ENCODE data around the gene CENPF. TPM values are rescaled to one million over a fixed set of nuclear protein-coding genes. Genes with fewer than 3 reads are reported as not detected.
A peak's percentile ranks its signal among the peaks of the same experiment; 100 is the strongest.

Gene CENPF
- total RNA-seq, 1 experiment from 2014 or later: 135 TPM

DNA sequence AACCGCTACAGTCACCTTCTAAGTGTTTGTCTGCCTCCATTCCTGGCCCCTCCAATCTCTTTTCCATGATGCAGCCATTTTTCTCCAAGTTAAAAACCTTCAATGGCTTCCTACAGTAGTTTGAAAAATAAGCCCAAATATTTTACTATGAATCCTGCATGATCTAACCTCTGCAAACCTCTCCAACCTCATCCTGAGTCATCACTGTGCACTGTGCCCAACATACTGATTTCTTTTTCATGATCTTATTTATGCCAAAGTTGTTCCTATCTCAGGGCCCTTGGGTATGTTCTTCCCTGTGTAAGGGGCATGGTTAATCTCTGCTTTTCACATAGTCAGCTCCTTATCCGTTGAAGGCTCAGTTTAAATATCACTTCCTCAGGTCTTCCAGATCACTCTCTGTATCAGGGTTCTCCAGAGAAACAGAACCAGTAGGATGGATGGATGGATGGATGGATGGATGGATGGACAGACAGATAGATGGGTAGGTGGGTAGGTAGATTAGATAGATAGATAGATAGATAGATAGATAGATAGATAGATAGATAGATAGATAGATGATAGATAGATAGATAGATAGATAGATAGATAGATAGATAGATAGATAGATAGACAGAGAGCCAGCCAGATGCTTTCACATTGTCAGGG is 33.5 kb upstream of the CENPF start:
- H3K4me1 Mint-ChIP-seq (ENCODE audit: insufficient read depth, unreplicated experiment): peaks cover 80% of the 10 kb centered on the region

DNA sequence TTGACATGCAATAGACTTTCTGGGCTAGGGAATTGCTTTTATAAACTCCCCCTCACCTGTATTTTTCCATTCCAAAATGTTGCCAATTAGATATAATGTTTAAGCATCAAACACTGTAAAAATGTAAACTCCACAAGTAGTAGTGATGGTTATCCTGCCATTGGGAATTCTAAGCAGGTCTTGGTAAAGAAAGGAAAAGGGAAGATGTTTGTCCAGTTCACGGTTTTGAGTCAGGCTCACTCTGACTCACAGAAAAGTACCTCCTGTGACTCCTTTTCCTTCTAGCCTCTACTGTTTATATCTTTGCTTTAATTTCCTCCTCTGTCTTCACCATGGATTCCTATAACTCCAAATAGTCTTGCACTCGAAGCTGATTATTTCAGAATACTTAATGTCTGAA is 32.6 kb upstream of the CENPF start:
- Mint-ChIP-seq H3K4me1 (ENCODE audit: insufficient read depth, unreplicated experiment) (peaks cover 80% of the 10 kb centered on the region), H3K27ac (ENCODE audit: low read depth, unreplicated experiment) (peak overlapping the region; percentile 36)
- TF ChIP-seq, protein P1, sequence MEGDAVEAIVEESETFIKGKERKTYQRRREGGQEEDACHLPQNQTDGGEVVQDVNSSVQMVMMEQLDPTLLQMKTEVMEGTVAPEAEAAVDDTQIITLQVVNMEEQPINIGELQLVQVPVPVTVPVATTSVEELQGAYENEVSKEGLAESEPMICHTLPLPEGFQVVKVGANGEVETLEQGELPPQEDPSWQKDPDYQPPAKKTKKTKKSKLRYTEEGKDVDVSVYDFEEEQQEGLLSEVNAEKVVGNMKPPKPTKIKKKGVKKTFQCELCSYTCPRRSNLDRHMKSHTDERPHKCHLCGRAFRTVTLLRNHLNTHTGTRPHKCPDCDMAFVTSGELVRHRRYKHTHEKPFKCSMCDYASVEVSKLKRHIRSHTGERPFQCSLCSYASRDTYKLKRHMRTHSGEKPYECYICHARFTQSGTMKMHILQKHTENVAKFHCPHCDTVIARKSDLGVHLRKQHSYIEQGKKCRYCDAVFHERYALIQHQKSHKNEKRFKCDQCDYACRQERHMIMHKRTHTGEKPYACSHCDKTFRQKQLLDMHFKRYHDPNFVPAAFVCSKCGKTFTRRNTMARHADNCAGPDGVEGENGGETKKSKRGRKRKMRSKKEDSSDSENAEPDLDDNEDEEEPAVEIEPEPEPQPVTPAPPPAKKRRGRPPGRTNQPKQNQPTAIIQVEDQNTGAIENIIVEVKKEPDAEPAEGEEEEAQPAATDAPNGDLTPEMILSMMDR (IDR thresholded peaks at IDR 0.05; ENCODE audit: unreplicated experiment): no peak

More for the DNA sequence above, 33.5 kb upstream of the CENPF start:
- Mint-ChIP-seq H3K36me3 (ENCODE audit: insufficient read depth, unreplicated experiment) (peaks cover 10% of the 10 kb centered on the region), H3K4me3 (ENCODE audit: unreplicated experiment) (peak overlapping the region; percentile 12), H3K27me3 (ENCODE audit: insufficient read depth, unreplicated experiment) (no peaks in the 10 kb centered on the region), H3K9me3 (ENCODE audit: unreplicated experiment) (no peaks in the 10 kb centered on the region), H3K27ac (ENCODE audit: low read depth, unreplicated experiment) (peak overlapping the region; percentile 36)
- POLR2A ChIA-PET: interaction anchor here (0.6 to 31.1 kb wide), 10 partner anchors 6 to 232 kb away, joined by 3 to 2189 read pairs (median 38); partner anchors contain the start of gene PTPN14
- peak; percentile 66 for DNase-seq (ENCODE audit: unreplicated experiment)
- no TSS peak for BruUV-seq (replicated peaks)
- TF ChIP-seq, protein P1 (IDR thresholded peaks at IDR 0.05; ENCODE audit: unreplicated experiment): no peak
- intact Hi-C loops (cut with micrococcal nuclease): no loop called here
- CTCF ChIA-PET: interaction anchor here (0.6 to 15.0 kb wide), 8 partner anchors 14 to 1939 kb away, joined by 3 to 291 read pairs (median 4); partner anchors contain the start of gene PTPN14

DNA sequence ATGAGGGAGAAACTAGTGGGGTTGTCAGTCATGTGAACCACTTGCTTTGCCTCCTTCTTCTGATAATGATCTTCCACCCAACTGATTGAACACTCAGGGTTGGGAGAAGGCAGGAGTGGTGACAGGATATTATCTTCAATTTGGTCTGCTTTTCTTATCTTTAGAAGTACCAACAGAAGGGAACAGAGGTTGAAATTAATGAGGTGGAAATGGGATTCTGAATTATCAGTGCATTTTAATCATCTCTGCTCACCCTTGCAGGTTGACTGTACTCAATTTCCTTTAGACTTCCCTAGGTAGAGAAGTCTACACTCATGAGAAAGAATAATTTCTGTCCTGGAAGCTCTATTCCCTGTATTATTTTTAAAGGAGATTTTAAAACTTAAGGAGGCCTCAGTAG is 31.7 kb upstream of the CENPF start:
- peak overlapping the region; percentile 95 for H3K27ac Mint-ChIP-seq (ENCODE audit: low read depth, unreplicated experiment)
- no peak for DNase-seq (ENCODE audit: unreplicated experiment)
- H3K27me3 Mint-ChIP-seq (ENCODE audit: insufficient read depth, unreplicated experiment): no peaks in the 10 kb centered on the region
- BruUV-seq (replicated peaks): no TSS peak
- CTCF ChIA-PET: interaction anchor here (0.6 to 15.0 kb wide), 10 partner anchors 12 to 310 kb away, joined by 3 to 291 read pairs (median 8); partner anchors contain the start of genes CENPF and PTPN14
- POLR2A ChIA-PET: interaction anchor here (0.8 to 31.1 kb wide), 11 partner anchors 4 to 158 kb away, joined by 3 to 2189 read pairs (median 65); partner anchors contain the start of gene PTPN14
- intact Hi-C loops (cut with micrococcal nuclease): no loop called here
- TF ChIP-seq, protein P1 (IDR thresholded peaks at IDR 0.05; ENCODE audit: unreplicated experiment): no peak
- peaks cover 84% of the 10 kb centered on the region for H3K4me1 Mint-ChIP-seq (ENCODE audit: insufficient read depth, unreplicated experiment)
- H3K4me3 Mint-ChIP-seq (ENCODE audit: unreplicated experiment): no peak overlapping the region
- H3K9me3 Mint-ChIP-seq (ENCODE audit: unreplicated experiment): peaks cover 6% of the 10 kb centered on the region
- H3K36me3 Mint-ChIP-seq (ENCODE audit: insufficient read depth, unreplicated experiment): peaks cover 10% of the 10 kb centered on the region

More for the DNA sequence above, 32.6 kb upstream of the CENPF start:
- BruUV-seq (replicated peaks): no TSS peak
- no peaks in the 10 kb centered on the region for H3K9me3 Mint-ChIP-seq (ENCODE audit: unreplicated experiment)
- intact Hi-C loops (cut with micrococcal nuclease): no loop called here
- peaks cover 10% of the 10 kb centered on the region for H3K36me3 Mint-ChIP-seq (ENCODE audit: insufficient read depth, unreplicated experiment)
- no peak overlapping the region for H3K4me3 Mint-ChIP-seq (ENCODE audit: unreplicated experiment)
- CTCF ChIA-PET: interaction anchor here (0.6 to 15.0 kb wide), 6 partner anchors 13 to 453 kb away, joined by 3 to 291 read pairs (median 4); partner anchors contain the start of gene PTPN14
- no peaks in the 10 kb centered on the region for H3K27me3 Mint-ChIP-seq (ENCODE audit: insufficient read depth, unreplicated experiment)
- DNase-seq (ENCODE audit: unreplicated experiment): peak; percentile 72
- POLR2A ChIA-PET: interaction anchor here (0.7 to 31.1 kb wide), 9 partner anchors 5 to 148 kb away, joined by 3 to 2189 read pairs (median 69); partner anchors contain the start of gene PTPN14
